Thyroid gland (tissue), 4 donors: ENCODE measurements around the gene NFAM1. TPM values are rescaled to one million over a fixed set of nuclear protein-coding genes. Genes with fewer than 3 reads are reported as not detected.
A peak's percentile ranks its signal among the peaks of the same experiment; 100 is the strongest.

ENCODE experiments used
- DNase-seq, 2 donors: peaks; one replicate each; pipeline ENCODE4 v3.0.0-alpha.2; 2019
- H3K27ac ChIP-seq, 3 donors: fragments of 200-600 bp; sonication (generic); 1 replicate in 2 of 3; 2 replicates in 1 of 3; pipeline ENCODE4 v1.5.1; 2016 to 2019; ENCODE audit warnings: mild to moderate bottlenecking in 1 of 3, moderate library complexity in 1 of 3
- H3K27me3 ChIP-seq: fragments of 200-600 bp; sonication (generic); one replicate; pipeline ENCODE4 v1.5.1; 2019
- H3K36me3 ChIP-seq, 2 donors: fragments of 200-600 bp; sonication (generic); one replicate each; pipeline ENCODE4 v1.5.1; 2016 to 2019
- H3K4me1 ChIP-seq, 2 donors: fragments of 200-600 bp; sonication (generic); one replicate each; pipeline ENCODE4 v1.5.1; 2017 to 2019
- H3K4me3 ChIP-seq, 3 donors: fragments of 200-600 bp; sonication (generic); replicated peaks in 1 of 3; 1 replicate in 2 of 3; 2 replicates in 1 of 3; pipeline ENCODE4 v1.5.1; 2016; ENCODE audit warnings: mild to moderate bottlenecking in 1 of 3
- H3K9me3 ChIP-seq: fragments of 200-600 bp; sonication (generic); one replicate; pipeline ENCODE4 v1.5.1; 2017
- CTCF ChIP-seq, 6 experiments: fragments of 200-600 bp in 3 of 6; fragments of 450-650 bp in 3 of 6; sonication (generic) in 3 of 6; IDR thresholded peaks; one replicate each; pipeline ENCODE4 v1.5.1; 2016 to 2019; ENCODE audit warnings: antibody characterized with exemption in 6 of 6, mild to moderate bottlenecking in 2 of 6, inconsistent platforms in 1 of 6, moderate library complexity in 1 of 6
- POLR2A ChIP-seq, 2 donors: fragments of 450-650 bp; IDR thresholded peaks; one replicate each; pipeline ENCODE4 v1.6.1; 2017; ENCODE audit warnings: antibody characterized with exemption in 2 of 2, mild to moderate bottlenecking in 2 of 2, moderate library complexity in 1 of 2
- WGBS, 2 donors: methylation state at CpG; one replicate each; pipeline ENCODE4 v1.1.5; 2017; 5-methylcytosine and 5-hydroxymethylcytosine counted together
- intact Hi-C: fragments of 100-400 bp; cut with DNase I; formaldehyde crosslinking; loops from one replicate; pipeline ENCODE4 v1.15.1; 2023
- total RNA-seq, 4 donors: library from RNA; depleted of rRNA; stranded (reverse); fragments of >200 nt; gene quantifications; one replicate each; pipeline ENCODE4 v1.2.3, GENCODE V29; 2016

Gene NFAM1
- total RNA-seq, 4 donors from 2014 or later, result 0.89 to 1.4 (median 1.2) TPM

DNA sequence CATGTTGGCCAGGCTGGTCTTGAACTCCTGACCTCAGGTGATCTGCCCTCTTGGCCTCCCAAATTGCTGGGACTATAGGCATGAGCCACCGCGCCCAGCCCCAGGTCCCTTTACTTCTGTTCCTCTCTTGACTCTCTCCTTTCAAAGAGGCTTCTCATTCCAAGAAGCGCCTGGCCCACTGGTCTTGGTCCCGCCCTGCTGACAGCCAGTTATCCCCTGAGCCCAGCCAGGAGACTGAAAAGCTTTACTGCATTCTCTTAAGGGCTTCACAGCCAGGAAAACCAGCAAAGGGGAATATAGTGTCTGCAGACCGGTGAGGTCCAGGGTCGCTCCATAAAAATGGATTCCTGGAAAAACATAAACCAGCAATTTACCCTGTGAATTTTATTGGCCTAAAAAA is 68.3 kb downstream of the NFAM1 start:
- Histone ChIP-seq H3K9me3 (no peaks in the 10 kb centered on the region), H3K27ac (peak overlapping the region; percentile 81 to 93 (median 92)), H3K27me3 (no peaks in the 10 kb centered on the region), H3K36me3 (no peaks in the 10 kb centered on the region), H3K4me1 (peaks cover 43 to 51% of the 10 kb centered on the region in 2 donors), H3K4me3 (no peak overlapping the region)
- WGBS, 2 donors, result 88 to 95% methylated on average over 6 of the region's 6 CpGs
- peak in 1 of 2 donors; percentile 45 for DNase-seq
- intact Hi-C loops, result loop anchor here (10.0 kb wide), 1 partner anchor 71 kb away; the partner anchor contains the start of gene NFAM1
- no peak for TF ChIP-seq CTCF (IDR thresholded peaks at IDR 0.05)
- TF ChIP-seq POLR2A (IDR thresholded peaks at IDR 0.05), result no peak

- no peak for DNase-seq
- TF ChIP-seq POLR2A (IDR thresholded peaks at IDR 0.05), result no peak
- TF ChIP-seq CTCF (IDR thresholded peaks at IDR 0.05), result no peak
- no peaks in the 10 kb centered on the region for H3K9me3 ChIP-seq
- no peak overlapping the region for H3K27ac ChIP-seq
- H3K27me3 ChIP-seq, result no peaks in the 10 kb centered on the region
- WGBS, 2 donors, result 95 to 97% methylated on average over 10 of the region's 10 CpGs
- no peaks in the 10 kb centered on the region for H3K36me3 ChIP-seq
- intact Hi-C loops, result loop anchor here (10.0 kb wide), 1 partner anchor 73 kb away; the partner anchor contains the start of gene NFAM1
- H3K4me1 ChIP-seq, result peaks cover 30 to 46% of the 10 kb centered on the region in 2 donors
- no peak overlapping the region for H3K4me3 ChIP-seq
Measured at GRCh38 chr22:42361523-42361922, 70.7 kb downstream of the NFAM1 start.

- no peak for TF ChIP-seq POLR2A (IDR thresholded peaks at IDR 0.05)
- no peak for TF ChIP-seq CTCF (IDR thresholded peaks at IDR 0.05)
- Histone ChIP-seq H3K36me3 (no peaks in the 10 kb centered on the region), H3K9me3 (no peaks in the 10 kb centered on the region), H3K4me1 (peaks cover 20 to 34% of the 10 kb centered on the region in 2 donors), H3K27ac (no peak overlapping the region), H3K4me3 (no peak overlapping the region), H3K27me3 (no peaks in the 10 kb centered on the region)
- intact Hi-C loops, result loop anchor here (10.0 kb wide), 1 partner anchor 74 kb away; the partner anchor contains the start of gene NFAM1
- no peak for DNase-seq
- WGBS, 2 donors, result 63 to 71% methylated on average over 7 of the region's 7 CpGs
Measured at GRCh38 chr22:42360348-42360747, 71.9 kb downstream of the NFAM1 start.

GRCh38 chr22:42358643-42359558 is 73.3 kb downstream of the NFAM1 start:
- DNase-seq, result no peak
- Histone ChIP-seq H3K36me3 (no peaks in the 10 kb centered on the region), H3K4me1 (peaks cover 6 to 23% of the 10 kb centered on the region in 2 donors), H3K4me3 (no peak overlapping the region), H3K27me3 (no peaks in the 10 kb centered on the region), H3K9me3 (no peaks in the 10 kb centered on the region), H3K27ac (no peak overlapping the region)
- TF ChIP-seq CTCF (IDR thresholded peaks at IDR 0.05) (no peak), POLR2A (IDR thresholded peaks at IDR 0.05) (no peak)
- 86 to 87% methylated on average over 15 to 16 of the region's 16 CpGs for WGBS, 2 donors
- intact Hi-C loops, result no loop called here
